Neural cell (in vitro differentiated cells): ENCODE data around the gene ARMCX2. TPM values are rescaled to one million over a fixed set of nuclear protein-coding genes. Genes with fewer than 3 reads are reported as not detected.
"Not testable (repeated sequence)": the region's sequence is repeated elsewhere in the genome, so short reads cannot be mapped to it uniquely, and the experiment has no call there.

Experiments
- H2AFZ ChIP-seq: fragments of 200-600, 300-800 bp; sonication (generic), shearing (Covaris generic); 2 replicates; pipeline ENCODE4 v1.6.0; 2014; ENCODE audit warnings: low read depth, mild to moderate bottlenecking, antibody characterized with exemption, low read length, moderate library complexity
- H3F3A ChIP-seq: fragments of 200-600 bp; shearing (Covaris generic); 2 replicates; pipeline ENCODE4 v1.6.1; 2016; ENCODE audit warnings: mild to moderate bottlenecking, moderate library complexity, mixed read lengths, antibody characterized with exemption, low read length; ENCODE audit not compliant: insufficient read depth, poor library complexity, severe bottlenecking
- H3K27ac ChIP-seq: fragments of 200-600, 300-800 bp; sonication (generic), shearing (Covaris generic); 2 replicates; pipeline ENCODE4 v1.5.1; 2014; ENCODE audit warnings: mild to moderate bottlenecking, low read length, moderate library complexity
- H3K27me3 ChIP-seq: fragments of 300-800, 200-600 bp; sonication (generic), shearing (Covaris generic); 2 replicates; pipeline ENCODE4 v1.6.0; 2014; ENCODE audit warnings: mild to moderate bottlenecking, low read depth, low read length, moderate library complexity; ENCODE audit not compliant: insufficient read depth
- H3K36me3 ChIP-seq: fragments of 300-800, 200-600 bp; sonication (generic), shearing (Covaris generic); 2 replicates; pipeline ENCODE4 v1.5.1; 2014; ENCODE audit warnings: mild to moderate bottlenecking, antibody characterized with exemption, low read length, moderate library complexity; ENCODE audit not compliant: insufficient read depth
- H3K4me2 ChIP-seq: fragments of 300-800, 200-600 bp; sonication (generic), shearing (Covaris generic); 2 replicates; pipeline ENCODE4 v1.6.0; 2014; ENCODE audit warnings: mild to moderate bottlenecking, low read length
- H3K4me3 ChIP-seq: fragments of 300-800, 200-600 bp; sonication (generic), shearing (Covaris generic); 2 replicates; pipeline ENCODE4 v1.5.1; 2014; ENCODE audit warnings: mild to moderate bottlenecking, low read length, moderate library complexity
- H3K79me2 ChIP-seq: fragments of 200-600 bp; shearing (Covaris generic); replicated peaks from 2 replicates; pipeline ENCODE4 v1.6.0; 2014; ENCODE audit warnings: mild to moderate bottlenecking, low read length, moderate library complexity; ENCODE audit not compliant: insufficient read depth
- H3K9ac ChIP-seq: fragments of 300-800, 200-600 bp; sonication (generic), shearing (Covaris generic); 2 replicates; pipeline ENCODE4 v1.6.1; 2016; ENCODE audit warnings: mild to moderate bottlenecking, low read length, mixed read lengths
- H3K9me2 ChIP-seq: fragments of 200-600 bp; shearing (Covaris generic); 2 replicates; pipeline ENCODE4 v1.6.1; 2016; ENCODE audit warnings: mild to moderate bottlenecking, low read length, mixed read lengths; ENCODE audit not compliant: insufficient read depth
- H3K9me3 ChIP-seq: fragments of 200-600, 300-800 bp; sonication (generic), shearing (Covaris generic); 2 replicates; pipeline ENCODE4 v1.6.1; 2016; ENCODE audit warnings: mild to moderate bottlenecking, mixed run types, low read length, moderate library complexity, mixed read lengths
- H4K20me1 ChIP-seq: fragments of 200-600 bp; shearing (Covaris generic); 2 replicates; pipeline ENCODE4 v1.6.1; 2016; ENCODE audit warnings: mild to moderate bottlenecking, mixed run types; ENCODE audit not compliant: insufficient read depth
- EZH2 ChIP-seq: fragments of 200-600, 300-800 bp; shearing (Covaris generic), sonication (generic); IDR thresholded peaks from 2 replicates; pipeline ENCODE4 v1.6.1; 2014; ENCODE audit warnings: antibody characterized with exemption, low read length, borderline replicate concordance, mild to moderate bottlenecking; ENCODE audit not compliant: insufficient read depth, poor library complexity, severe bottlenecking
- MXI1 ChIP-seq: fragments of 450-650 bp; conservative IDR thresholded peaks from 2 replicates; pipeline ENCODE4 v1.6.1; 2014; ENCODE audit warnings: antibody characterized with exemption, mild to moderate bottlenecking; ENCODE audit not compliant: poor library complexity, severe bottlenecking
- POLR2AphosphoS5 ChIP-seq: IDR thresholded peaks from 2 replicates; pipeline ENCODE4 v1.6.1; 2012
- RAD21 ChIP-seq: fragments of 450-650 bp; conservative IDR thresholded peaks from 2 replicates; pipeline ENCODE4 v1.6.1; 2014; ENCODE audit warnings: antibody characterized with exemption, mild to moderate bottlenecking, moderate library complexity
- SMC3 ChIP-seq: fragments of 450-650 bp; conservative IDR thresholded peaks from 2 replicates; pipeline ENCODE4 v1.6.1; 2014; ENCODE audit warnings: antibody characterized with exemption, mild to moderate bottlenecking, moderate library complexity; ENCODE audit not compliant: poor library complexity
- TAF1 ChIP-seq: IDR thresholded peaks from 2 replicates; pipeline ENCODE4 v1.6.1; 2012; ENCODE audit warnings: low read depth
- polyA plus RNA-seq: library from polyadenylated mRNA; depleted of rRNA; stranded (reverse); fragments of >200 nt; gene quantifications from 2 replicates; pipeline ENCODE4 v1.2.3, GENCODE V29; 2014
- TF ChIP-seq, protein P1 (sequence below): fragments of 450-650 bp; IDR thresholded peaks from 2 replicates; pipeline ENCODE4 v1.5.1; 2014; ENCODE audit warnings: antibody characterized with exemption, mild to moderate bottlenecking, moderate library complexity; ENCODE audit not compliant: poor library complexity, severe bottlenecking

ARMCX2 gene
- polyA plus RNA-seq, 1 donor from 2014 or later = 57.2 TPM

- Histone ChIP-seq H3K4me3 (peak overlapping the region; percentile 70), H3K27ac (no peak overlapping the region), H3F3A (no peaks in the 10 kb centered on the region), H3K4me2 (no peak overlapping the region), H3K9ac (no peak overlapping the region), H3K9me3 (no peaks in the 10 kb centered on the region), H2AFZ (no peak overlapping the region), H3K79me2 (no peaks in the 10 kb centered on the region), H4K20me1 (no peaks in the 10 kb centered on the region), H3K27me3 (no peaks in the 10 kb centered on the region), H3K9me2 (no peaks in the 10 kb centered on the region), H3K36me3 (no peaks in the 10 kb centered on the region)
- TF ChIP-seq POLR2AphosphoS5 = no peak
- TF ChIP-seq MXI1 = no peak
- TF ChIP-seq RAD21 = no peak
- no peak for TF ChIP-seq EZH2
- no peak for TF ChIP-seq TAF1
- TF ChIP-seq, protein P1, sequence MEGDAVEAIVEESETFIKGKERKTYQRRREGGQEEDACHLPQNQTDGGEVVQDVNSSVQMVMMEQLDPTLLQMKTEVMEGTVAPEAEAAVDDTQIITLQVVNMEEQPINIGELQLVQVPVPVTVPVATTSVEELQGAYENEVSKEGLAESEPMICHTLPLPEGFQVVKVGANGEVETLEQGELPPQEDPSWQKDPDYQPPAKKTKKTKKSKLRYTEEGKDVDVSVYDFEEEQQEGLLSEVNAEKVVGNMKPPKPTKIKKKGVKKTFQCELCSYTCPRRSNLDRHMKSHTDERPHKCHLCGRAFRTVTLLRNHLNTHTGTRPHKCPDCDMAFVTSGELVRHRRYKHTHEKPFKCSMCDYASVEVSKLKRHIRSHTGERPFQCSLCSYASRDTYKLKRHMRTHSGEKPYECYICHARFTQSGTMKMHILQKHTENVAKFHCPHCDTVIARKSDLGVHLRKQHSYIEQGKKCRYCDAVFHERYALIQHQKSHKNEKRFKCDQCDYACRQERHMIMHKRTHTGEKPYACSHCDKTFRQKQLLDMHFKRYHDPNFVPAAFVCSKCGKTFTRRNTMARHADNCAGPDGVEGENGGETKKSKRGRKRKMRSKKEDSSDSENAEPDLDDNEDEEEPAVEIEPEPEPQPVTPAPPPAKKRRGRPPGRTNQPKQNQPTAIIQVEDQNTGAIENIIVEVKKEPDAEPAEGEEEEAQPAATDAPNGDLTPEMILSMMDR = no peak
These were observed 2.2 kb downstream of the ARMCX2 start for GRCh38 chrX:101657495-101657894.

GRCh38 chrX:101656817-101657216 is 2.8 kb downstream of the ARMCX2 start:
- no peak overlapping the region for H3K4me2 ChIP-seq
- no peak overlapping the region for H2AFZ ChIP-seq
- H3K36me3 ChIP-seq = no peaks in the 10 kb centered on the region
- H3K9me3 ChIP-seq = no peaks in the 10 kb centered on the region
- no peak overlapping the region for H3K27ac ChIP-seq
- H3F3A ChIP-seq = no peaks in the 10 kb centered on the region
- no peaks in the 10 kb centered on the region for H3K27me3 ChIP-seq
- H4K20me1 ChIP-seq = no peaks in the 10 kb centered on the region
- no peaks in the 10 kb centered on the region for H3K9me2 ChIP-seq
- H3K9ac ChIP-seq = no peak overlapping the region
- H3K79me2 ChIP-seq = no peaks in the 10 kb centered on the region
- no peak overlapping the region for H3K4me3 ChIP-seq
- TF ChIP-seq SMC3 (no peak), MXI1 (no peak), POLR2AphosphoS5 (no peak)

GRCh38 chrX:101655534-101655933 is 4.1 kb downstream of the ARMCX2 start:
- no peaks in the 10 kb centered on the region for H3F3A ChIP-seq
- no peak overlapping the region for H3K27ac ChIP-seq
- H3K9ac ChIP-seq = no peak overlapping the region
- no peaks in the 10 kb centered on the region for H3K36me3 ChIP-seq
- no peak overlapping the region for H3K4me2 ChIP-seq
- no peaks in the 10 kb centered on the region for H3K27me3 ChIP-seq
- no peaks in the 10 kb centered on the region for H3K9me3 ChIP-seq
- no peaks in the 10 kb centered on the region for H4K20me1 ChIP-seq
- H3K9me2 ChIP-seq = no peaks in the 10 kb centered on the region
- H2AFZ ChIP-seq = no peak overlapping the region
- no peaks in the 10 kb centered on the region for H3K79me2 ChIP-seq
- peak overlapping the region; percentile 18 for H3K4me3 ChIP-seq
- TF ChIP-seq RAD21 (no peak), TAF1 (no peak), SMC3 (no peak), MXI1 (no peak)

- H3K27me3 ChIP-seq, H3K36me3 ChIP-seq, H3K79me2 ChIP-seq: not testable (repeated sequence)
These were observed 11.9 kb downstream of the ARMCX2 start for GRCh38 chrX:101647716-101648115.

More at GRCh38 chrX:101647716-101648115, 11.9 kb downstream of the ARMCX2 start:
- H3K4me2 ChIP-seq, H4K20me1 ChIP-seq, H3K27ac ChIP-seq, H3F3A ChIP-seq, H2AFZ ChIP-seq, H3K9ac ChIP-seq, H3K9me2 ChIP-seq, H3K9me3 ChIP-seq, H3K4me3 ChIP-seq: not testable (repeated sequence)
